SU-DHL-6 (cell line): Measurements from ENCODE around the gene CENPI.

ENCODE experiments used
- H2AFZ ChIP-seq: fragments of 200-600 bp; sonication (generic); 2 replicates; pipeline ENCODE4 v1.6.1; 2014; ENCODE audit warnings: low read depth, mild to moderate bottlenecking, moderate library complexity, mixed read lengths, antibody characterized with exemption, low read length; ENCODE audit not compliant: severe bottlenecking
- H3F3A ChIP-seq: fragments of 200-600 bp; shearing (Covaris generic); 2 replicates; pipeline ENCODE4 v1.6.0; 2016; ENCODE audit warnings: antibody characterized with exemption, mild to moderate bottlenecking; ENCODE audit not compliant: insufficient read depth
- H3K27ac ChIP-seq: fragments of 200-600 bp; sonication (generic); 2 replicates; pipeline ENCODE4 v1.5.1; 2016; ENCODE audit warnings: low read depth, mild to moderate bottlenecking, low read length, moderate library complexity, mixed read lengths
- H3K27me3 ChIP-seq: fragments of 200-600 bp; sonication (generic), shearing (Covaris generic); 2 replicates; pipeline ENCODE4 v1.6.0; 2014; ENCODE audit warnings: mild to moderate bottlenecking, low read length
- H3K36me3 ChIP-seq: fragments of 200-600 bp; sonication (generic); 2 replicates; pipeline ENCODE4 v1.6.1; 2014; ENCODE audit warnings: mild to moderate bottlenecking, low read length, mixed read lengths
- H3K4me2 ChIP-seq: fragments of 300-600, 200-600 bp; shearing (Covaris generic), sonication (generic); 2 replicates; pipeline ENCODE4 v1.6.0; 2014; ENCODE audit warnings: low read length, low read depth, mild to moderate bottlenecking; ENCODE audit not compliant: poor library complexity, severe bottlenecking
- H3K4me3 ChIP-seq: fragments of 200-600 bp; sonication (generic); 2 replicates; pipeline ENCODE4 v1.5.1; 2014; ENCODE audit warnings: antibody characterized with exemption, low read length, mild to moderate bottlenecking, mixed read lengths; ENCODE audit not compliant: insufficient read depth, poor library complexity, severe bottlenecking
- H3K79me2 ChIP-seq: fragments of 200-600 bp; sonication (generic); 2 replicates; pipeline ENCODE4 v1.6.1; 2014; ENCODE audit warnings: mild to moderate bottlenecking, low read length, moderate library complexity; ENCODE audit not compliant: insufficient read depth
- H3K9ac ChIP-seq: fragments of 200-600 bp; sonication (generic); 2 replicates; pipeline ENCODE4 v1.7.0; 2014; ENCODE audit warnings: mild to moderate bottlenecking, low read length
- H3K9me2 ChIP-seq: fragments of 200-600 bp; sonication (generic); replicated peaks from 2 replicates; pipeline ENCODE4 v1.6.1; 2014; ENCODE audit warnings: low read length; ENCODE audit not compliant: insufficient read depth
- H3K9me3 ChIP-seq: fragments of 200-600 bp; sonication (generic); 2 replicates; pipeline ENCODE4 v1.6.1; 2014; ENCODE audit warnings: low read length, mixed read lengths; ENCODE audit not compliant: insufficient read depth
- H4K20me1 ChIP-seq: fragments of 200-600 bp; sonication (generic); 2 replicates; pipeline ENCODE4 v1.6.1; 2014; ENCODE audit warnings: low read depth, mild to moderate bottlenecking, antibody characterized with exemption, low read length, moderate library complexity, mixed read lengths
- EZH2phosphoT487 ChIP-seq: fragments of 200-600 bp; sonication (generic), shearing (Covaris generic); conservative IDR thresholded peaks from 2 replicates; pipeline ENCODE4 v1.6.1; 2018; ENCODE audit warnings: mild to moderate bottlenecking, antibody characterized with exemption, low read length, moderate library complexity, mixed read lengths
- TF ChIP-seq, protein P1 (sequence below): fragments of 200-600 bp; sonication (generic); IDR thresholded peaks from one replicate; pipeline ENCODE4 v1.5.1; 2017; ENCODE audit warnings: antibody characterized with exemption, mild to moderate bottlenecking, low read length, moderate library complexity; ENCODE audit not compliant: insufficient read depth, poor library complexity, severe bottlenecking

The CENPI gene

GRCh38 chrX:101081231-101081630 lies 16.8 kb upstream of the CENPI start:
- Histone ChIP-seq H3K79me2 (no peaks in the 10 kb centered on the region), H4K20me1 (no peaks in the 10 kb centered on the region), H3K9me2 (no peaks in the 10 kb centered on the region), H3K9ac (no peak overlapping the region), H3K4me3 (no peak overlapping the region), H3K36me3 (no peaks in the 10 kb centered on the region), H3F3A (no peaks in the 10 kb centered on the region), H2AFZ (no peak overlapping the region), H3K4me2 (no peak overlapping the region), H3K27ac (no peak overlapping the region), H3K9me3 (no peaks in the 10 kb centered on the region), H3K27me3 (no peaks in the 10 kb centered on the region)
- TF ChIP-seq, protein P1, sequence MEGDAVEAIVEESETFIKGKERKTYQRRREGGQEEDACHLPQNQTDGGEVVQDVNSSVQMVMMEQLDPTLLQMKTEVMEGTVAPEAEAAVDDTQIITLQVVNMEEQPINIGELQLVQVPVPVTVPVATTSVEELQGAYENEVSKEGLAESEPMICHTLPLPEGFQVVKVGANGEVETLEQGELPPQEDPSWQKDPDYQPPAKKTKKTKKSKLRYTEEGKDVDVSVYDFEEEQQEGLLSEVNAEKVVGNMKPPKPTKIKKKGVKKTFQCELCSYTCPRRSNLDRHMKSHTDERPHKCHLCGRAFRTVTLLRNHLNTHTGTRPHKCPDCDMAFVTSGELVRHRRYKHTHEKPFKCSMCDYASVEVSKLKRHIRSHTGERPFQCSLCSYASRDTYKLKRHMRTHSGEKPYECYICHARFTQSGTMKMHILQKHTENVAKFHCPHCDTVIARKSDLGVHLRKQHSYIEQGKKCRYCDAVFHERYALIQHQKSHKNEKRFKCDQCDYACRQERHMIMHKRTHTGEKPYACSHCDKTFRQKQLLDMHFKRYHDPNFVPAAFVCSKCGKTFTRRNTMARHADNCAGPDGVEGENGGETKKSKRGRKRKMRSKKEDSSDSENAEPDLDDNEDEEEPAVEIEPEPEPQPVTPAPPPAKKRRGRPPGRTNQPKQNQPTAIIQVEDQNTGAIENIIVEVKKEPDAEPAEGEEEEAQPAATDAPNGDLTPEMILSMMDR = no peak
- TF ChIP-seq EZH2phosphoT487 = no peak

- no peaks in the 10 kb centered on the region for H3F3A ChIP-seq
- no peaks in the 10 kb centered on the region for H4K20me1 ChIP-seq
- H3K4me2 ChIP-seq = no peak overlapping the region
- no peak overlapping the region for H3K9ac ChIP-seq
- no peaks in the 10 kb centered on the region for H3K27me3 ChIP-seq
- H3K36me3 ChIP-seq = no peaks in the 10 kb centered on the region
- H3K4me3 ChIP-seq = no peak overlapping the region
- H3K9me2 ChIP-seq = no peaks in the 10 kb centered on the region
- TF ChIP-seq, protein P1 = no peak
- TF ChIP-seq EZH2phosphoT487 = no peak
- H3K27ac ChIP-seq = no peak overlapping the region
- H3K9me3 ChIP-seq = no peaks in the 10 kb centered on the region
- no peak overlapping the region for H2AFZ ChIP-seq
- no peaks in the 10 kb centered on the region for H3K79me2 ChIP-seq
Observed at GRCh38 chrX:101091817-101092216, 6.2 kb upstream of the CENPI start.

GRCh38 chrX:101108284-101108683 lies 10.3 kb downstream of the CENPI start:
- Histone ChIP-seq H3K4me2 (no peak overlapping the region), H3K27me3 (no peaks in the 10 kb centered on the region), H3K9me2 (no peaks in the 10 kb centered on the region), H3K9me3 (no peaks in the 10 kb centered on the region), H3K79me2 (no peaks in the 10 kb centered on the region), H2AFZ (no peak overlapping the region), H3K27ac (no peak overlapping the region), H3F3A (no peaks in the 10 kb centered on the region), H3K36me3 (peaks cover 9% of the 10 kb centered on the region; the same call in 1 of the 2 replicates), H4K20me1 (no peaks in the 10 kb centered on the region), H3K4me3 (no peak overlapping the region), H3K9ac (no peak overlapping the region)
- no peak for TF ChIP-seq EZH2phosphoT487
- TF ChIP-seq, protein P1 = no peak
